GM12878 (cell line): ENCODE measurements around the gene NUDCD2. TPM values are rescaled to one million over a fixed set of nuclear protein-coding genes. Genes with fewer than 3 reads are reported as not detected.
A peak's percentile ranks its signal among the peaks of the same experiment; 100 is the strongest.

Experiments
- BCL11A ChIP-seq: IDR thresholded peaks from 2 replicates; pipeline ENCODE4 v1.6.1; 2011; ENCODE audit warnings: low read depth, low read length
- BCL3 ChIP-seq: IDR thresholded peaks from 2 replicates; pipeline ENCODE4 v1.6.1; 2011; ENCODE audit warnings: borderline replicate concordance, low read depth, mild to moderate bottlenecking, moderate library complexity, low read length; ENCODE audit not compliant: insufficient read depth, poor library complexity, severe bottlenecking
- E4F1 ChIP-seq: fragments of 450-650 bp; IDR thresholded peaks from 2 replicates; pipeline ENCODE4 v1.6.1; 2018; ENCODE audit warnings: borderline replicate concordance, mild to moderate bottlenecking; ENCODE audit not compliant: partially characterized antibody
- EGR1 ChIP-seq, 2 experiments: IDR thresholded peaks; 1 replicate in 1 of 2; 2 replicates in 1 of 2; pipeline ENCODE4 v1.6.1; 2011 to 2012; ENCODE audit warnings: low read depth in 2 of 2, low read length in 2 of 2, borderline replicate concordance in 1 of 2, mild to moderate bottlenecking in 1 of 2, moderate library complexity in 1 of 2
- NBN ChIP-seq: fragments of 450-650 bp; IDR thresholded peaks from 2 replicates; pipeline ENCODE4 v1.6.1; 2016
- NR2C2 ChIP-seq: IDR thresholded peaks from 2 replicates; pipeline ENCODE4 v1.6.1; 2011; ENCODE audit warnings: borderline replicate concordance, low read depth; ENCODE audit not compliant: control insufficient read depth, insufficient read length
- POLR2AphosphoS2 ChIP-seq: IDR thresholded peaks from 2 replicates; pipeline ENCODE4 v1.6.1; 2011; ENCODE audit warnings: low read depth, mild to moderate bottlenecking, low read length, improper control_type of control experiment, moderate library complexity
- POU2F2 ChIP-seq: IDR thresholded peaks from 3 replicates; pipeline ENCODE4 v1.6.1; 2011; ENCODE audit warnings: low read depth, mild to moderate bottlenecking, low read length, borderline replicate concordance
- SIN3A ChIP-seq: IDR thresholded peaks from 2 replicates; pipeline ENCODE4 v1.6.1; 2012; ENCODE audit warnings: low read depth, low read length, improper control_type of control experiment
- SIX5 ChIP-seq: IDR thresholded peaks from 2 replicates; pipeline ENCODE4 v1.6.1; 2011; ENCODE audit warnings: mild to moderate bottlenecking, low read depth, low read length, moderate library complexity; ENCODE audit not compliant: severe bottlenecking
- ZBTB4 ChIP-seq: fragments of 450-650 bp; formaldehyde crosslinking; IDR thresholded peaks from 2 replicates; pipeline ENCODE4 v1.4.0; 2022; ENCODE audit warnings: mild to moderate bottlenecking, moderate library complexity
- ZNF384 ChIP-seq: IDR thresholded peaks from 2 replicates; pipeline ENCODE4 v1.6.1; 2012; ENCODE audit warnings: low read depth, mild to moderate bottlenecking, low read length, improper control_type of control experiment, borderline replicate concordance
- polyA plus RNA-seq, 11 experiments: library from polyadenylated mRNA; depleted of rRNA in 4 of 11; unstranded in 6 of 11; stranded (reverse) in 5 of 11; fragments of >200 nt; fragmentation: Nextera tagmentation in 4 of 11; fragmentation: Illumina TruSeq in 1 of 11; extraction: Ambion mirVana in 4 of 11; extraction: Trizol in 1 of 11; gene quantifications; 1 replicate in 1 of 11; 2 replicates in 10 of 11; pipeline versions ENCODE4 v1.2.1 to v1.2.3, GENCODE V29; 2011 to 2016; ENCODE audit warnings: inconsistent platforms in 2 of 11, missing spikeins in 2 of 11, low read depth in 1 of 11
- total RNA-seq, 4 experiments: library from RNA; depleted of rRNA in 3 of 4; stranded (reverse); fragments of >200 nt in 3 of 4; fragmentation: Illumina TruSeq in 1 of 4; extraction: Trizol in 1 of 4; gene quantifications; 2 replicates each; pipeline versions ENCODE4 v1.2.1 to v1.2.3, GENCODE V29; 2013 to 2021
- TF ChIP-seq, protein P1 (sequence below): IDR thresholded peaks from 2 replicates; pipeline ENCODE4 v1.6.1; 2012; ENCODE audit warnings: low read depth, low read length, improper control_type of control experiment
- TF ChIP-seq, protein P2 (sequence below): IDR thresholded peaks from 2 replicates; pipeline ENCODE4 v1.6.1; 2012; ENCODE audit warnings: low read length, inconsistent platforms
- TF ChIP-seq, protein P3 (sequence below): IDR thresholded peaks from 2 replicates; pipeline ENCODE4 v1.6.1; 2012; ENCODE audit warnings: low read depth, low read length, improper control_type of control experiment

NUDCD2 gene
- total and polyA plus RNA-seq, 10 of the 15 experiments (the other 5 are each of a cell fraction or from before 2014, with no cell fraction given): 9.1 to 133 (median 24.6) TPM

GRCh38 chr5:163505368-163506094, 45.6 kb upstream of the NUDCD2 start, which contains the start of gene MAT2B (continued):
- peak; percentile 9 for TF ChIP-seq SIX5
- peak; percentile 75 for TF ChIP-seq SIN3A
- peak; percentile 30; the same call in 1 of the 3 replicates for TF ChIP-seq POU2F2
- peak; percentile 96 for TF ChIP-seq ZNF384
- TF ChIP-seq, protein P1, sequence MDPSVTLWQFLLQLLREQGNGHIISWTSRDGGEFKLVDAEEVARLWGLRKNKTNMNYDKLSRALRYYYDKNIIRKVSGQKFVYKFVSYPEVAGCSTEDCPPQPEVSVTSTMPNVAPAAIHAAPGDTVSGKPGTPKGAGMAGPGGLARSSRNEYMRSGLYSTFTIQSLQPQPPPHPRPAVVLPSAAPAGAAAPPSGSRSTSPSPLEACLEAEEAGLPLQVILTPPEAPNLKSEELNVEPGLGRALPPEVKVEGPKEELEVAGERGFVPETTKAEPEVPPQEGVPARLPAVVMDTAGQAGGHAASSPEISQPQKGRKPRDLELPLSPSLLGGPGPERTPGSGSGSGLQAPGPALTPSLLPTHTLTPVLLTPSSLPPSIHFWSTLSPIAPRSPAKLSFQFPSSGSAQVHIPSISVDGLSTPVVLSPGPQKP: no peak; the same call in 1 of the 2 replicates
- TF ChIP-seq, protein P2, sequence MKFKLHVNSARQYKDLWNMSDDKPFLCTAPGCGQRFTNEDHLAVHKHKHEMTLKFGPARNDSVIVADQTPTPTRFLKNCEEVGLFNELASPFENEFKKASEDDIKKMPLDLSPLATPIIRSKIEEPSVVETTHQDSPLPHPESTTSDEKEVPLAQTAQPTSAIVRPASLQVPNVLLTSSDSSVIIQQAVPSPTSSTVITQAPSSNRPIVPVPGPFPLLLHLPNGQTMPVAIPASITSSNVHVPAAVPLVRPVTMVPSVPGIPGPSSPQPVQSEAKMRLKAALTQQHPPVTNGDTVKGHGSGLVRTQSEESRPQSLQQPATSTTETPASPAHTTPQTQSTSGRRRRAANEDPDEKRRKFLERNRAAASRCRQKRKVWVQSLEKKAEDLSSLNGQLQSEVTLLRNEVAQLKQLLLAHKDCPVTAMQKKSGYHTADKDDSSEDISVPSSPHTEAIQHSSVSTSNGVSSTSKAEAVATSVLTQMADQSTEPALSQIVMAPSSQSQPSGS: peak; percentile 57; the same call in 1 of the 2 replicates
- peak in 1 of 2 experiments; percentile 82; a peak in 2 of 3 replicates for TF ChIP-seq EGR1 (IDR thresholded peaks at IDR 0.05; ENCODE audit: borderline replicate concordance in 1 of 2, low read depth in 2 of 2, low read length in 2 of 2)
- no peak for TF ChIP-seq NR2C2
- TF ChIP-seq NBN: peak; percentile 95
- peak; percentile 26 for TF ChIP-seq BCL3
- TF ChIP-seq, protein P3, sequence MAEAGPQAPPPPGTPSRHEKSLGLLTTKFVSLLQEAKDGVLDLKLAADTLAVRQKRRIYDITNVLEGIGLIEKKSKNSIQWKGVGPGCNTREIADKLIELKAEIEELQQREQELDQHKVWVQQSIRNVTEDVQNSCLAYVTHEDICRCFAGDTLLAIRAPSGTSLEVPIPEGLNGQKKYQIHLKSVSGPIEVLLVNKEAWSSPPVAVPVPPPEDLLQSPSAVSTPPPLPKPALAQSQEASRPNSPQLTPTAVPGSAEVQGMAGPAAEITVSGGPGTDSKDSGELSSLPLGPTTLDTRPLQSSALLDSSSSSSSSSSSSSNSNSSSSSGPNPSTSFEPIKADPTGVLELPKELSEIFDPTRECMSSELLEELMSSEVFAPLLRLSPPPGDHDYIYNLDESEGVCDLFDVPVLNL: peak; percentile 19; the same call in 1 of the 2 replicates
- TF ChIP-seq ZBTB4: no peak
- TF ChIP-seq BCL11A: peak; percentile 25; the same call in 1 of the 2 replicates
- peak; percentile 91 for TF ChIP-seq E4F1
- TF ChIP-seq POLR2AphosphoS2: peak; percentile 79; the same call in 1 of the 2 replicates
